ENCODE results near the gene CD44. TPM values are rescaled to one million over a fixed set of nuclear protein-coding genes. Genes with fewer than 3 reads are reported as not detected.

CD44 gene
- total and polyA plus RNA-seq, 10 of the 15 experiments (the other 5 are each of a cell fraction or from before 2014, with no cell fraction given): 57.1 to 293 (median 120) TPM

- TF ChIP-seq, protein P1, sequence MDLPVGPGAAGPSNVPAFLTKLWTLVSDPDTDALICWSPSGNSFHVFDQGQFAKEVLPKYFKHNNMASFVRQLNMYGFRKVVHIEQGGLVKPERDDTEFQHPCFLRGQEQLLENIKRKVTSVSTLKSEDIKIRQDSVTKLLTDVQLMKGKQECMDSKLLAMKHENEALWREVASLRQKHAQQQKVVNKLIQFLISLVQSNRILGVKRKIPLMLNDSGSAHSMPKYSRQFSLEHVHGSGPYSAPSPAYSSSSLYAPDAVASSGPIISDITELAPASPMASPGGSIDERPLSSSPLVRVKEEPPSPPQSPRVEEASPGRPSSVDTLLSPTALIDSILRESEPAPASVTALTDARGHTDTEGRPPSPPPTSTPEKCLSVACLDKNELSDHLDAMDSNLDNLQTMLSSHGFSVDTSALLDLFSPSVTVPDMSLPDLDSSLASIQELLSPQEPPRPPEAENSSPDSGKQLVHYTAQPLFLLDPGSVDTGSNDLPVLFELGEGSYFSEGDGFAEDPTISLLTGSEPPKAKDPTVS (IDR thresholded peaks at IDR 0.05; ENCODE audit: low read depth, low read length): no peak
- TF ChIP-seq EGR1 (IDR thresholded peaks at IDR 0.05; ENCODE audit: borderline replicate concordance in 1 of 2, low read depth in 2 of 2, low read length in 2 of 2) (no peak), SMAD1 (IDR thresholded peaks at IDR 0.05; ENCODE audit: low read depth, partially characterized antibody) (no peak), MYB (IDR thresholded peaks at IDR 0.05; ENCODE audit: borderline replicate concordance, low read depth, low read length) (no peak), CREM (IDR thresholded peaks at IDR 0.05; ENCODE audit: low read depth) (no peak)
These were observed 8.3 kb downstream of the CD44 start (continued) for GRCh38 chr11:35147235-35147634.

GRCh38 chr11:35148163-35148837, 9.3 kb downstream of the CD44 start:
- Histone ChIP-seq H3K27ac (ENCODE audit: control insufficient read depth, insufficient read depth) (no peak overlapping the region), H3K9ac (ENCODE audit: control insufficient read depth, insufficient read depth, low read length) (no peak overlapping the region), H3K9me3 (replicated peaks; ENCODE audit: control insufficient read depth, insufficient read depth, low read length) (no peaks in the 10 kb centered on the region; the same call in 1 of the 3 replicates), H3K4me3 (no peak overlapping the region), H3K79me2 (ENCODE audit: control insufficient read depth, insufficient read depth, low read length) (peaks cover 54% of the 10 kb centered on the region), H3K4me1 (ENCODE audit: control insufficient read depth, insufficient read depth, low read length) (peaks cover 40% of the 10 kb centered on the region), H3K4me2 (ENCODE audit: control insufficient read depth, insufficient read depth) (no peak overlapping the region), H3K27me3 (replicated peaks in 1 of 2; ENCODE audit: control insufficient read depth in 2 of 2, insufficient read depth in 2 of 2, low read length in 1 of 2) (no peaks in the 10 kb centered on the region), H2AFZ (ENCODE audit: control insufficient read depth, low read depth, low read length) (no peak overlapping the region), H3K36me3 (ENCODE audit: control insufficient read depth in 2 of 2, insufficient read depth in 2 of 2, low read length in 1 of 2) (peaks cover 0 to 7% of the 10 kb centered on the region in 2 experiments; a peak in 2 of 4 replicates), H4K20me1 (ENCODE audit: control insufficient read depth, insufficient read depth) (no peaks in the 10 kb centered on the region; the same call in 1 of the 2 replicates)
- intact Hi-C loops (cut with micrococcal nuclease; ENCODE audit: unreplicated experiment): loop anchor here (5.0 kb wide), 1 partner anchor 89 kb away; no protein-coding TSS in a partner anchor
- POLR2A ChIA-PET: no interaction called here
- CTCF ChIA-PET: interaction anchor here (1.1 to 10.3 kb wide), 3 partner anchors 15 to 222 kb away, joined by 3 to 111 read pairs (median 4); no protein-coding TSS in a partner anchor
- DNase-seq (ENCODE audit: low read depth, low spot score): no peak
- in situ Hi-C loops (cut with MboI): no loop called here
- FAIRE-seq: no peak
- SMC1A ChIA-PET (ENCODE audit: uncharacterized antibody, unreplicated experiment): interaction anchor here (1.0 to 5.7 kb wide), 3 partner anchors 15 to 61 kb away, joined by 3 to 76 read pairs (median 8); no protein-coding TSS in a partner anchor
- no peak for ATAC-seq
- no TSS peak for BruUV-seq (replicated peaks)
- RAD21 ChIA-PET (ENCODE audit: unreplicated experiment): interaction anchor here (1.0 kb wide), 1 partner anchor 98 kb away, joined by 3 read pairs; no protein-coding TSS in a partner anchor
- WGBS (ENCODE audit: insufficient coverage, insufficient replicate concordance, low lambda C conversion rate, missing lambda C conversion rate): 56% methylated on average over 5 of the region's 5 CpGs
- TF ChIP-seq FOXM1 (IDR thresholded peaks at IDR 0.05; ENCODE audit: low read depth, low read length) (no peak), ZNF217 (IDR thresholded peaks at IDR 0.05) (no peak), CREM (IDR thresholded peaks at IDR 0.05; ENCODE audit: low read depth) (no peak), LARP7 (IDR thresholded peaks at IDR 0.05) (no peak), NR2F1 (conservative IDR thresholded peaks at IDR 0.05) (no peak), SUPT20H (IDR thresholded peaks at IDR 0.05; ENCODE audit: borderline replicate concordance, control insufficient read depth, low read depth, low read length) (no peak), MYB (IDR thresholded peaks at IDR 0.05; ENCODE audit: borderline replicate concordance, low read depth, low read length) (no peak), SREBF2 (IDR thresholded peaks at IDR 0.05; ENCODE audit: low read length) (no peak), POLR2AphosphoS5 (IDR thresholded peaks at IDR 0.05; ENCODE audit: low read length) (no peak; the same call in 1 of the 2 replicates), ZBTB4 (CRISPR knock-in tag; IDR thresholded peaks at IDR 0.05) (no peak)
- TF ChIP-seq, protein P2, sequence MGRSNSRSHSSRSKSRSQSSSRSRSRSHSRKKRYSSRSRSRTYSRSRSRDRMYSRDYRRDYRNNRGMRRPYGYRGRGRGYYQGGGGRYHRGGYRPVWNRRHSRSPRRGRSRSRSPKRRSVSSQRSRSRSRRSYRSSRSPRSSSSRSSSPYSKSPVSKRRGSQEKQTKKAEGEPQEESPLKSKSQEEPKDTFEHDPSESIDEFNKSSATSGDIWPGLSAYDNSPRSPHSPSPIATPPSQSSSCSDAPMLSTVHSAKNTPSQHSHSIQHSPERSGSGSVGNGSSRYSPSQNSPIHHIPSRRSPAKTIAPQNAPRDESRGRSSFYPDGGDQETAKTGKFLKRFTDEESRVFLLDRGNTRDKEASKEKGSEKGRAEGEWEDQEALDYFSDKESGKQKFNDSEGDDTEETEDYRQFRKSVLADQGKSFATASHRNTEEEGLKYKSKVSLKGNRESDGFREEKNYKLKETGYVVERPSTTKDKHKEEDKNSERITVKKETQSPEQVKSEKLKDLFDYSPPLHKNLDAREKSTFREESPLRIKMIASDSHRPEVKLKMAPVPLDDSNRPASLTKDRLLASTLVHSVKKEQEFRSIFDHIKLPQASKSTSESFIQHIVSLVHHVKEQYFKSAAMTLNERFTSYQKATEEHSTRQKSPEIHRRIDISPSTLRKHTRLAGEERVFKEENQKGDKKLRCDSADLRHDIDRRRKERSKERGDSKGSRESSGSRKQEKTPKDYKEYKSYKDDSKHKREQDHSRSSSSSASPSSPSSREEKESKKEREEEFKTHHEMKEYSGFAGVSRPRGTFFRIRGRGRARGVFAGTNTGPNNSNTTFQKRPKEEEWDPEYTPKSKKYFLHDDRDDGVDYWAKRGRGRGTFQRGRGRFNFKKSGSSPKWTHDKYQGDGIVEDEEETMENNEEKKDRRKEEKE (IDR thresholded peaks at IDR 0.05): no peak

All from GM12878 (cell line).